GM18526 (cell line): ENCODE data around the gene CACNA1I.

Experiments
- POLR2A ChIP-seq: IDR thresholded peaks from 3 replicates; pipeline ENCODE4 v1.6.1; 2011; ENCODE audit not compliant: insufficient read length; ENCODE audit errors: extremely low read depth

The CACNA1I gene

GRCh38 chr22:39559456-39560105, 11.0 kb upstream of the CACNA1I start:
- TF ChIP-seq POLR2A: no peak

GRCh38 chr22:39560127-39560526, 10.4 kb upstream of the CACNA1I start:
- no peak for TF ChIP-seq POLR2A

GRCh38 chr22:39562839-39563489, 7.6 kb upstream of the CACNA1I start:
- TF ChIP-seq POLR2A: no peak

- TF ChIP-seq POLR2A: no peak
Measured at GRCh38 chr22:39563571-39564428, 6.8 kb upstream of the CACNA1I start.

GRCh38 chr22:39565414-39565944, 5.1 kb upstream of the CACNA1I start:
- TF ChIP-seq POLR2A: no peak

- no peak for TF ChIP-seq POLR2A
Measured at GRCh38 chr22:39567135-39567946, 3.2 kb upstream of the CACNA1I start.

- no peak for TF ChIP-seq POLR2A
Measured at GRCh38 chr22:39568278-39568981, 2.1 kb upstream of the CACNA1I start.

- no peak for TF ChIP-seq POLR2A
Measured at GRCh38 chr22:39569066-39569465, 1.5 kb upstream of the CACNA1I start.

- no peak for TF ChIP-seq POLR2A
Measured at GRCh38 chr22:39570226-39570625, 327 bp upstream of the CACNA1I start.

- no peak for TF ChIP-seq POLR2A
Measured at GRCh38 chr22:39571538-39571937, 985 bp downstream of the CACNA1I start.

GRCh38 chr22:39574779-39575551, 4.4 kb downstream of the CACNA1I start:
- TF ChIP-seq POLR2A: no peak

GRCh38 chr22:39575552-39575825, 4.9 kb downstream of the CACNA1I start:
- TF ChIP-seq POLR2A: no peak

GRCh38 chr22:39576027-39576426, 5.5 kb downstream of the CACNA1I start:
- no peak for TF ChIP-seq POLR2A

GRCh38 chr22:39577366-39577765, 6.8 kb downstream of the CACNA1I start:
- TF ChIP-seq POLR2A: no peak
